NCI-H187 (cell line): Measurements from ENCODE around the gene SETD4.
"Not testable (repeated sequence)": the region's sequence is repeated elsewhere in the genome, so short reads cannot be mapped to it uniquely, and the experiment has no call there.

Experiments
- DNase-seq, 2 experiments: peaks; one replicate each; lab custom pipeline; 2025; lab: John Stamatoyannopoulos, UW

The SETD4 gene

DNA sequence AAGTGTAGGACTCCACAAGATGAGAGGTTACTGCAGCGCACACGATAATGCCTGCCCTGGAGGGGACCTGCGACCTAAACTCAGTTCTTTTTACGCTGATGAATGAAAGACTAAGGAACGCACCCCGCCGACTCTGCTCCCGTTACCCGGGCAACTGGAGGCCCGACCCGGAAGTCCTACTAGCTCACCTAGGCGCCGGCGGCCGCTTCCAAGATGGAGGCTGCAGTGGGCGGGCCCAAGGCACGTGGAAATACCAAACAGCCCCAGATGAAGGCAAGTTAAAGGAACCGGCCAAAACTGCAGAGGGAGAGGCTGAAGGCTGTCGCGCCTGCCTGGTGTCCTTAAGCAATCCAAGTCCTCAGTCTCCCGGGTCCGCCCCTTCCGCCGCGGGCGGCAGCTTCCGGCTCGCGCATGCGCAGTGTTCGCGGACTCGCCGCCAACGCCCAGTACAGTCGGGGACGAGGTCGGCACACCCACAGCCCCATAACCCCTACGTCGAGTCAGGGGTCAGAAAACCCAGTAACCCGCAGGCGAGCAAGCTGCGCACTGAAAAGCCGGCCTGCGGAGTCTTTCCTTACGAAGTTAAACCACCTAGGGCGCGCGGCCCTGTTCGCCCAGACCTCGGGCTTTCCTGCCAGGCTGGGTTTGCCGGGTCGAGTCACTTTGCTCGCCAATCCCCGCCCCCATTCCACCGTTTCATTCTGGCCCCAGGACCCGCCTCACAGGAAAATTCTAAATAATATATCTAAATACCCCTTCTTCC lies at the start of gene SETD4:
SETD4 (minus strand) TSS at position 368 of the 763 bp plus-strand sequence. CDS start 1,638 bp downstream, outside the sequence.
- DNase-seq: peak; percentile 86 to 97

GRCh38 chr21:36109868-36110267 lies 49.5 kb upstream of the SETD4 start:
- DNase-seq: no peak

DNA sequence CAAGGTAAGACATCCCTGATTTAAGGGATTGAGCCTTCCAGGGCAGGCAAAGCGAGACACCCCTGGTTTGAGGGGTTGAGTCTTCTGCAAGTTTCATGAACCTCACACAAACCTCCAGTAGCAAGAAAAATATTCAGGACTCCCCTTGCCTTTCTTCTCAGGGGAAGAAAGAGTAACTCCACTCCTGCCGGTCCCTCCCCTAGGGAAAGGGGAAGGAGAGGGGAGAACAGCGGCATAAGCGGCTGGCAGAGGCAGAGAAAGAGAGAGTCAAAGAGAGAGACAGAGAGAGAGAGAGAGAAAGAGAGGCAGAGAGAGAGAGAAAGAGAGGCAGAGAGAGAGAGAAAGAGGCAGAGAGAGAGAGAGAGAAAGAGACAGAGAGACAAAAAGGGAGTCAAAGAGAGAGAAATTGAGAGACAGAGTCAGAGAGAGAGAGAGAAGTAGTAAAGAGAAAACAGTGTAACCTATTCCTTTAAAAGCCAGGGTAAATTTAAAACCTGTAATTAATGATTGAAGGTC lies 45.1 kb upstream of the SETD4 start:
- DNase-seq: no peak

DNA sequence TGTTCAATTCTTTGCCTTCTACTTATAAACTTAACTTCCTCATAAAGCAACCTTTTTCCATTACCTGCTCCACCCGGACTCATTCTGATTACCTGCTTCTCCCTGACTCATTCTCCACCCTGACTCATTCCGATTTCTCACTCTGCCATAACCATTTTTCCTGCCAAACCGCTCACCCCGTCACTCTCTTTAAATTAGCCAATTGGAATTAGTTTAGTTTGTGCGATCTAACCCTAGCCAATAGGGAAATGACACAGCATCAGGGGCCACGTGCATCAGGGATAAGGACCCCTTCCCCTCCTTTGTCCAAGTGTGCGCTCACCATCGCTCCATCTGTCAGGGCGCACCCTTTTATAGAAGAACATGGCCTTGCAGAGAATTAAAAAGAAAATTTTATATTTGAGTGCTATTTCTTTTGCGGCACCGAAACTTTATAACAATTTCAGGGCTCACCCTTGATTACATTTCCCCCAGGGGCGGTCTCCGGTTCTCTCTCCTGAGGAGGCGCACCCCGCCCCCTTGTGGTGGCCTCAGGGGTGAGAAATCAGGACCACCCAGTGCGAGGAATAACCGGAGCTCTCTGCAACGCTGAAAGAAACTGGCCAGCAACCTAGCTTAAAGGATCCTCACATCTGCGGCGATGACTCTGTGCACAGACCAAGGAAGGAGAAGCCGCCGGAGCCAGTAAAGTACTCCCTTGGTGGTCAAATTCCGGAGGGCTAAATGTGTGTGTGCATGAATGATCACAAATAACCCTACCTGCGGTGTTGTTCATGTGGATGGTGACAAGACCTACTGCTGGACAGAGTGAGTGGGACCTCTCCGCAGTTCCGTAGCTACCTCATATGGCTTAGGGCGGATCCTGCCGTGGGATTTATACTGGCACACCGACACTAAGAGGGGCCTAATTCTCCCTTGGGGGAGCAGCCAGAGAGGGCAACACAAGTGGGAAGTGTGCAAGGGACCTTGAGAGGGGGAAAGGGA lies 44.3 kb upstream of the SETD4 start:
- no peak for DNase-seq

DNA sequence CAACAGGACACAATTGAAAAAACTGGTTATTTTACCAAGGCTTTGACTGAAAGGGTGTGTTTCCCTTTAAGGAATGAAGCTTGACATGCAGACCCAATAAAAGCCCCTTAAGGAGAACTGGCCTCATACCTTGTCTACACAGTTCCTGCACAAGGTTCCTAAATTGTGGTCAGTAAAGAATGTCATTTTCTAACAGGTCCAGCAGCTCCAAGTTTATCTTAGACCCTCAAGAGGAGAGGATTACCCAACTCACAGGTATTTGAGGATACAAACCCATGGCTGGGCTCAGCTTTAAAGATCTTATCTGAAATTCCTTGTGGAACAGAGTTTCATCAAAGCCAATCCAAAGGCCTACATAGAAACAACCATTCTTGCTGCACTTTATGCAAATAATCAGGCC lies 43.1 kb upstream of the SETD4 start:
- no peak for DNase-seq

GRCh38 chr21:36100971-36101641 lies 40.8 kb upstream of the SETD4 start:
- no peak for DNase-seq

DNA sequence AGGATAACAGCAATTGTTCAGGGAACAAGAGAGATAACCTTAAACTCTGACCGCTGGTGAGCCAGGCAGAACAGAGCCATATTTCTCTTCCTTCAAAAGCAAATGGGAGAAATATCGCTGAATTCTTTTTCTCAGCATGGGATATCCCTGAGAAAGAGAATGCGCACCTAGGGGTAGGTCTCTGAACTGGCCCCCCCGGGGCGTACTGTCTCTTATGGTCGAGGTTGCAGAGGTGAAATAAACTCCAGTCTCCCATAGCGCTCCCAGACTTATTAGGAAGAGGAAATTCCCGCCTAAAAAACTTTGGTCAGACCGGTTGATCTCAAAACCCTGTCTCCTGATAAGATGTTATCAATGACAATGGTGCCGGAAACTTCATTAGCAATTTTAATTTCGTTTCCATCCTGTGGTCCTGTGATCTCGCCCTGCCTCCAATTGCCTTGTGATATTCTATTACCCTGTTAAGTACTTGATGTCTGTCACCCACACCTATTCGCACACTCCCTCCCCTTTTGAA lies 39.4 kb upstream of the SETD4 start:
- not testable (repeated sequence) for DNase-seq

DNA sequence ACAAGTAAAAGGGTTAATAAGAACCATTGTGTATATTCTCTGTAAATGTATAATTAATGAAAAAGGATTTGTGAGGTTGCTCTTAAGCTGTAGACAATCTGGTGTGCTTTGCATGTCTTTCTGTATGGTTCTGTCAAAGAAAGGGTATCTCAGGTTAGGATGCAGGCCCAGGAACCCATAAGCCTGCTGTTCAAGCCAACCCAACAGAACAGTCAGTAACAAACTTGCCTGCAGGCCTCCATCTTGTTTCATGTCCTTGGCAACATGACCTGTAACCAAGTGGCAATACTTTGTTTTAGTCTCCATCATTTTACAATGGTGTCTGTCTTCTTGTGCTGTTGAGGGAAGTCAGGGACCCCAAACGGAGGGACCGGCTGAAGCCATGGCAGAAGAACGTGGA lies 38.7 kb upstream of the SETD4 start:
- DNase-seq: no peak

DNA sequence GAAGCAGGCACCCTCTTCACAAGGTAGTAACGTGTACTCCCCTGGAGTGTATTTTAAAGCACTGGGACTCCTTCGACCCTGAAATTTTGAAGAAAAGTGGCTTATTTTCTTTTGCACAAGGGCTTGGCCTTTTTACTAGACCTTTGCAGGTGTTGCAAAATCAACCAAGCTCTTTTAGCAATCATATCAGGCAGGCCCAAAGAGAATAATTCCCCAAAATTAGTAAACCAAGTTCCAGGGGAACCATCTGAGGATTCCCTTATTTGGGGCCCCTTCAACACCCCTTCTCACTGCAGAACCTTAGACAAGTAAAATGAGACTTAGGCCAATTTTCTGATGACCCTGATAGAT lies 37.8 kb upstream of the SETD4 start:
- DNase-seq: no peak

GRCh38 chr21:36097427-36098181 lies 37.3 kb upstream of the SETD4 start:
- DNase-seq: no peak

GRCh38 chr21:36096398-36097290 lies 36.3 kb upstream of the SETD4 start:
- DNase-seq: no peak

- no peak for DNase-seq
Observed at GRCh38 chr21:36093512-36093911, 33.2 kb upstream of the SETD4 start.

DNA sequence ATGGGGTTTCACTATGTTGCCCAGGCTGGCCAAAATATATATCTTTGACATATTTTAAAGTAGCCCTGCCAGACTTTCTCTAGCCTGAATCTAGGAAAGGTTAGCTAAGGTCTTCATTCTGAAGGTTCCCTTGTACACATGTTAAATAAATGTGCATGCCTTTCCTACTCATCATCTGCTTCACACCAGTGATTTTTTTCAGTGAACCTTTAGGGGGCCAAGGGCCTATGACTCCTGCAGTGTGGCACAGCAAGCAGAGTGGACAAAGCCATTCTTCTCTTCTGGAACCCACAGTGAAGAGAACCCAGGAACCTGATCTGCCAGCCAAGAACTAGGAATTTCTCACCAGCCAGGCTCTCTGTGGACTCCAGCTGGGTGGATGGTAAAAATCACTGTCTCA lies 32.4 kb upstream of the SETD4 start:
- no peak for DNase-seq

DNA sequence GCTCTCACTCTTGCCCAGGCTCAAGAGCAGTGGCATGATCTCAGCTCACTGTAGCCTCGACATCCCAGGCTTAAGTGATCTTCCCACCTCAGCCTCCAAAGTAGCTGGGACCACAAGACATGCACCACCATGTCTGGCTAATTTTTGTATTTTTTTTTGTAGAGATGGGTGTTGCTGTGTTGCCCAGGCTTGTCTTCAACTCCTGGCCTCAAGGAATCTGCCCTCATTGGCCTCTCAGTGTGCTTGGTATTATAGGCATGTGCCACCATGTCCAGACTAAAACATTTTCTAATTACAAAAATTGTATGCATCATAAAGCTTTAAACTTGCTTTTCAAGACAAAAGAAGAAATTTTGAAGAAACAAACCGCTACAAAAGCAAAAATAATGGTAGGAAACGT lies 29.6 kb upstream of the SETD4 start:
- no peak for DNase-seq

DNA sequence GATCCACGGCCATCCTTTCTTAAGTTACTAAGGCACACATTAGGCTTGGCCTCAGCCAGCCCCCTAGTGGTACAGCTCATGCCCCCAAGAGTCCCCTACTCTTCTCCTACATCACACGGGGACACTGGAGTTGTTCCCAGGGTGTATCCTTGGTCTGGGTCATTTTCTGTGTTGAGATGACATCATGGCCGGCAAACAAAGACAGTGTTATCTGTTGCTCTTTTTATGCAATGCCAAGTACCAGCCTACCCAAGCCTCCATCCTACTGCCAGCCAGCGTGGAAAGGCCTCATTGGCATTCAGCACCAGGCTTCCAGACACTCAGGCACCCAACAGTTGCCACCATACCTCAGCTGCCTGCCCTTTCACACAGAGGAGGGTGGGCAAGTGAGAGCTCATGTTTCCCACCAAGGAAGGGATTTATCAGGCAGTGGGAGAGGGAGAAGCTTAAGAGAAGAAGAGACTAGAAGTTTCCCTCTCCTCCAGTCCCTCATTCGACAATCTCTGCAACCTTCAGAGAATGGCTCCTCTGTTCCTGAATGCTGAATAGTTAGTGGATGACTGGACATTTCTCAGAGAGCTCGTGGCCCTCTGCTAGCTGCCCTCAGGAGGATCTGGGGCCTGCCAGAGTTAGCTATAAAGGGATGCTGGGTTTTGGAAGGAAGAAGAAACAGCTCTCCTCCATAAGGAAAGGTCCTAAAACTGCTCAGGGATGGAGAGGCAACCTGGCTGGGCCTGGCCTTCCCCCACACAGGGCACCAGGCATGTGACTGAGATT lies 27.2 kb upstream of the SETD4 start:
- DNase-seq: no peak

- DNase-seq: no peak
Observed at GRCh38 chr21:36082237-36082664, 21.9 kb upstream of the SETD4 start.

DNA sequence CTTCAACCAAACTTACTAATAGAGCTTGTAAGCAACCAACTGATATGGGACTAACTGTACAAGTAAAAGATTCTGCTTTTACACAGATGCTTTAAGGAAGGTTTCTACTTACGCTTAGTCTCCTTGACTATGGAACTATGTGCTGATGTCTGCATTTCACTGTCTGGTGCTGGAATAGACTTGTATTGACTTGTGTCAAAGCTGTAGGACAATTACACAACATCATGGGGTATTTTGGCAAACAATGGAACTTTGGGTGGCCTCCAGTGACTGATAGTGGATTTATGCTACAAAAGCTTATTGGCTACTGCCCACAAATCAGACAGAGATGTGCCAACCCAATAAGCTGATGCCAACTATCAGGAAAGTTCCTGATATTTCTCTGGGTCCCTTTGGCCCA lies 20.1 kb upstream of the SETD4 start:
- no peak for DNase-seq

- DNase-seq: no peak
Observed at GRCh38 chr21:36079671-36080070, 19.3 kb upstream of the SETD4 start.

DNA sequence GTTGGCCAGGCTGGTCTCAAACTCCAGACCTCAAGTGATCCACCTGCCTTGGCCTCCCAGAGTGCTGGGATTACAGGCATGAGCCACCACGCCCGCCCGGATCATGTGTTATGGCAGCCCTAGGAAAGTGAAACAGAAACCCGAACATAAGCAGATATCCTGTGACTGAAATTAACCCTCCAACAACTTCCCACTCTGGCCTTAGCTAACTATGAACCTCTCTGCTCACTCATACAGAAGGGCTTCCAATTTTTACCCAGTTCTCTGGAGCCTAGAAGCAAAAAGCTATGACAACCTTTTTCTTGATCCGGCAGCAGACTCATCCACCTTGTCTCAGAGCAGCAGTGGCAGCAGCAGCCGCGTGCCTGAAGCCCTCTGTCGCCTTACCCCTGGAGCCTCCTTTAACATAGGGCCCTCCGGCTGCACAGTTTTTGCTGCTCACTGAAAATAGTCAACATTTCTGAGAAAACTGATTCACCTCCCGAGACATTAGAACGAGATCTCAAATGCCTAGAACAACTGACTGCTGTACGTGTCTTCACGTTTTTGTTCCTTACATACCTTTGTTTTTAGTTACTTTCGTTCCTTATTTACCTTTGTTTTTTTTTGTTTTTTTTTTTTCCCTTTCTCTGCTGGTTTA lies 18.8 kb upstream of the SETD4 start:
- no peak for DNase-seq
